Osteoblast (primary cell): Measurements from ENCODE around the gene CACFD1. TPM values are rescaled to one million over a fixed set of nuclear protein-coding genes. Genes with fewer than 3 reads are reported as not detected.

Experiments used
- DNase-seq: peaks from one replicate; pipeline ENCODE4 v3.0.0; 2011; ENCODE audit warnings: low spot score, mixed read lengths; ENCODE audit not compliant: insufficient read length; ENCODE audit errors: missing footprints
- H2AFZ ChIP-seq: 2 replicates; pipeline ENCODE4 v1.6.0; 2011; ENCODE audit warnings: mild to moderate bottlenecking, low read length
- H3K27ac ChIP-seq: 2 replicates; pipeline ENCODE4 v1.5.1; 2011; ENCODE audit warnings: mild to moderate bottlenecking, low read depth, low read length, moderate library complexity
- H3K27me3 ChIP-seq: 2 replicates; pipeline ENCODE4 v1.6.0; 2012; ENCODE audit warnings: mild to moderate bottlenecking, control low read depth, inconsistent platforms, low read length, moderate library complexity; ENCODE audit not compliant: insufficient read depth
- H3K36me3 ChIP-seq: 2 replicates; pipeline ENCODE4 v1.5.1; 2011; ENCODE audit warnings: mild to moderate bottlenecking, low read length, control low read depth, moderate library complexity; ENCODE audit not compliant: insufficient read depth
- H3K4me1 ChIP-seq: 2 replicates; pipeline ENCODE4 v1.5.1; 2011; ENCODE audit warnings: mild to moderate bottlenecking, low read length, control low read depth, moderate library complexity; ENCODE audit not compliant: insufficient read depth
- H3K4me2 ChIP-seq: 2 replicates; pipeline ENCODE4 v1.6.0; 2011; ENCODE audit warnings: mild to moderate bottlenecking, low read length; ENCODE audit not compliant: insufficient read depth
- H3K4me3 ChIP-seq: fragments of 200-600 bp; sonication (generic); 3 replicates; pipeline ENCODE4 v1.5.1; 2012; ENCODE audit warnings: mild to moderate bottlenecking, low read length, inconsistent platforms; ENCODE audit not compliant: insufficient read depth
- H3K79me2 ChIP-seq: 2 replicates; pipeline ENCODE4 v1.6.0; 2012; ENCODE audit warnings: mild to moderate bottlenecking, low read length, control low read depth, inconsistent platforms; ENCODE audit not compliant: insufficient read depth
- H3K9me3 ChIP-seq: 2 replicates; pipeline ENCODE4 v1.5.1; 2011; ENCODE audit warnings: low read depth, low read length, control low read depth
- H4K20me1 ChIP-seq: 2 replicates; pipeline ENCODE4 v1.6.0; 2012; ENCODE audit warnings: mild to moderate bottlenecking, low read length, control low read depth; ENCODE audit not compliant: insufficient read depth
- CTCF ChIP-seq: IDR thresholded peaks from 2 replicates; pipeline ENCODE4 v1.5.1; 2011; ENCODE audit warnings: mild to moderate bottlenecking, low read depth, low read length, moderate library complexity; ENCODE audit errors: extremely low read depth
- total RNA-seq: library from RNA; depleted of rRNA; stranded (reverse); fragments of >200 nt; gene quantifications from 2 replicates; pipeline ENCODE4 v1.2.3, GENCODE V29; 2012

Gene CACFD1
- total RNA-seq, 1 donor = 9.0 TPM

GRCh38 chr9:133515240-133515610 lies 55.4 kb downstream of the CACFD1 start:
- Histone ChIP-seq H4K20me1 (no peaks in the 10 kb centered on the region), H3K27ac (no peak overlapping the region), H3K4me3 (no peak overlapping the region), H3K9me3 (no peaks in the 10 kb centered on the region), H3K4me2 (no peak overlapping the region), H3K27me3 (peaks cover 12% of the 10 kb centered on the region), H3K36me3 (no peaks in the 10 kb centered on the region), H3K79me2 (no peaks in the 10 kb centered on the region), H2AFZ (no peak overlapping the region), H3K4me1 (no peaks in the 10 kb centered on the region)
- TF ChIP-seq CTCF = no peak
- peak; percentile 77 for DNase-seq

GRCh38 chr9:133515615-133516255 lies 56.0 kb downstream of the CACFD1 start:
- Histone ChIP-seq H4K20me1 (no peaks in the 10 kb centered on the region), H3K27me3 (peaks cover 15% of the 10 kb centered on the region), H3K4me1 (no peaks in the 10 kb centered on the region), H3K9me3 (no peaks in the 10 kb centered on the region), H3K27ac (no peak overlapping the region), H3K4me2 (no peak overlapping the region), H3K4me3 (no peak overlapping the region), H3K36me3 (no peaks in the 10 kb centered on the region), H3K79me2 (no peaks in the 10 kb centered on the region), H2AFZ (no peak overlapping the region)
- DNase-seq = peak; percentile 35
- TF ChIP-seq CTCF = no peak

- Histone ChIP-seq H3K27ac (no peak overlapping the region), H3K9me3 (no peaks in the 10 kb centered on the region), H3K27me3 (peaks cover 15% of the 10 kb centered on the region), H3K4me3 (no peak overlapping the region), H3K79me2 (no peaks in the 10 kb centered on the region), H4K20me1 (no peaks in the 10 kb centered on the region), H3K36me3 (no peaks in the 10 kb centered on the region), H2AFZ (no peak overlapping the region), H3K4me1 (no peaks in the 10 kb centered on the region), H3K4me2 (no peak overlapping the region)
- no peak for TF ChIP-seq CTCF
- no peak for DNase-seq
Measured at GRCh38 chr9:133516256-133516960, 56.6 kb downstream of the CACFD1 start.

GRCh38 chr9:133516961-133517350 lies 57.2 kb downstream of the CACFD1 start:
- H3K4me2 ChIP-seq = no peak overlapping the region
- H3K9me3 ChIP-seq = no peaks in the 10 kb centered on the region
- H3K4me3 ChIP-seq = no peak overlapping the region
- TF ChIP-seq CTCF = no peak
- H3K27me3 ChIP-seq = peaks cover 15% of the 10 kb centered on the region
- no peak overlapping the region for H2AFZ ChIP-seq
- H3K36me3 ChIP-seq = no peaks in the 10 kb centered on the region
- H4K20me1 ChIP-seq = no peaks in the 10 kb centered on the region
- H3K27ac ChIP-seq = no peak overlapping the region
- H3K79me2 ChIP-seq = no peaks in the 10 kb centered on the region
- DNase-seq = peak; percentile 37
- no peaks in the 10 kb centered on the region for H3K4me1 ChIP-seq
